Adrenal gland (tissue), 12 donors: ENCODE results near the gene ADCY5. TPM values are rescaled to one million over a fixed set of nuclear protein-coding genes. Genes with fewer than 3 reads are reported as not detected.

Experiments used
- DNase-seq, 7 donors: peaks; one replicate each; pipeline ENCODE4 v3.0.0-alpha.2; 2019 to 2020
- H3K27ac ChIP-seq, 5 donors: fragments of 200-600 bp; sonication (generic) in 4 of 5; 1 replicate in 3 of 5; 2 replicates in 2 of 5; pipeline versions ENCODE4 v1.5.1 to v1.8.0; 2016 to 2020; ENCODE audit warnings: mild to moderate bottlenecking in 1 of 5
- H3K27me3 ChIP-seq: fragments of 200-600 bp; 2 replicates; pipeline ENCODE4 v1.8.0; 2021
- H3K36me3 ChIP-seq, 2 donors: fragments of 200-600 bp; replicated peaks in 1 of 2; 1 replicate in 1 of 2; 2 replicates in 1 of 2; pipeline versions ENCODE4 v1.5.1 to v1.8.0; 2018 to 2022
- H3K4me1 ChIP-seq, 2 donors: fragments of 200-600 bp; replicated peaks in 1 of 2; 1 replicate in 1 of 2; 2 replicates in 1 of 2; pipeline versions ENCODE4 v1.5.1 to v1.8.0; 2018 to 2021
- H3K4me3 ChIP-seq, 4 donors: fragments of 200-600 bp; sonication (generic) in 3 of 4; one replicate each; pipeline ENCODE4 v1.5.1; 2016 to 2018
- H3K9me3 ChIP-seq, 3 donors: fragments of 200-600 bp; sonication (generic) in 1 of 3; replicated peaks in 1 of 3; 1 replicate in 2 of 3; 2 replicates in 1 of 3; pipeline versions ENCODE4 v1.5.1 to v1.8.0; 2016 to 2021
- POLR2A ChIP-seq, 2 donors: fragments of 450-650 bp; IDR thresholded peaks; one replicate each; pipeline ENCODE4 v1.6.1; 2017; ENCODE audit warnings: antibody characterized with exemption in 2 of 2, mild to moderate bottlenecking in 2 of 2, moderate library complexity in 1 of 2
- WGBS, 4 donors: extraction: QIAGEN DNeasy Blood & Tissue Kit in 2 of 4; methylation state at CpG; one replicate each; pipeline versions ENCODE4 v1.1.5 to v1.1.7; 2013 to 2017; 5-methylcytosine and 5-hydroxymethylcytosine counted together
- intact Hi-C, 2 donors: fragments of 100-400 bp; cut with DNase I; formaldehyde crosslinking; loops; one replicate each; pipeline versions ENCODE4 v1.14.1 to v1.15.0; 2022 to 2023
- polyA plus RNA-seq, 3 donors: library from polyadenylated mRNA; stranded (reverse); fragments of 200-250 nt in 2 of 3; fragments of 350-450 nt in 1 of 3; fragmentation: Illumina TruSeq in 1 of 3; extraction: RNeasy Lipid Tissue Mini Kit (QIAGEN cat#74804) in 1 of 3; gene quantifications; one replicate each; pipeline ENCODE4 v1.2.3, GENCODE V29; 2013 to 2014
- total RNA-seq, 9 donors: library from RNA; depleted of rRNA in 4 of 9; stranded (reverse); fragments of >200 nt in 4 of 9; fragments of 120-200 nt in 1 of 9; fragmentation: NEBNext Ultra II Directional in 1 of 9; extraction: Animal tissue kit (Norgen Biotek cat#: 25700) in 1 of 9; gene quantifications; one replicate each; pipeline versions ENCODE4 v1.1.0 to v1.2.4, GENCODE V29; 2013 to 2023
- TF ChIP-seq, protein P1 (sequence below), 6 experiments: fragments of 450-650 bp in 4 of 6; fragments of 200-600 bp in 2 of 6; sonication (generic) in 1 of 6; IDR thresholded peaks; 1 replicate in 5 of 6; 2 replicates in 1 of 6; pipeline versions ENCODE4 v1.5.1 to v1.8.0; 2016 to 2021; ENCODE audit warnings: antibody characterized with exemption in 6 of 6, mild to moderate bottlenecking in 2 of 6, moderate library complexity in 1 of 6
- donor health status: healthy with polysubstance abuse.
- donor health status: Bipolar disorder and iron deficiency.
- donor health status: DM: yes; HTN: yes; CAD: no.
- donor health status: DM: no; HTN: no; CAD: no.
- donor health status: DM: no; HTN: no; CAD: no.
- donor health status: DM: yes; HTN: yes; CAD: no.

The ADCY5 gene
- total and polyA plus RNA-seq, 12 donors, result 1.2 to 12.4 (median 4.4) TPM

DNA sequence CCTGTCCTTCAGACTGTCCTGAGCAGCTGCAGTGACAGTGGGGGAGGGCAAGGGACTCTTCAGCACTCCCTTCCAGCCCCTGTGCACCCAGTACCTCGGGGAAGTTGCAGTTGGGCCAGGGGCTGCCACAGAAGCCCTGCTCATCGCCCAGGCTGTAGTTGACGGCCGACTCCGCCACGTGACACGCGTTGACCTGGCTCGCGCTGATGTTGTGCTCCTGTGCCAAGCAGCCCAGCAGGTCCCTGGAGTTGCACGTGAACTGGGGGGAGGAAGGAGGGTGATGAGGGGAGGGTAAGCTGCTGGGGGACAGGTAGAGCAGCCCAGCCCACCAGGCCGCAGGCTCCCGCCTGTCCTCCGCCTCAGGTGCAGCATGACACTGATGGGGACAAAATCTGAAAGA lies 145.9 kb downstream of the ADCY5 start:
- Histone ChIP-seq H3K4me3 (no peak overlapping the region), H3K36me3 (peaks cover 0 to 7% of the 10 kb centered on the region in 2 donors), H3K27me3 (no peaks in the 10 kb centered on the region), H3K27ac (no peak overlapping the region), H3K4me1 (no peaks in the 10 kb centered on the region), H3K9me3 (no peaks in the 10 kb centered on the region)
- 83 to 90% (median 84%) methylated on average over 5 to 14 of the region's 14 CpGs for WGBS, 4 donors
- DNase-seq, result no peak
- intact Hi-C loops, result no loop called here
- no peak for TF ChIP-seq POLR2A (IDR thresholded peaks at IDR 0.05)
- TF ChIP-seq, protein P1, sequence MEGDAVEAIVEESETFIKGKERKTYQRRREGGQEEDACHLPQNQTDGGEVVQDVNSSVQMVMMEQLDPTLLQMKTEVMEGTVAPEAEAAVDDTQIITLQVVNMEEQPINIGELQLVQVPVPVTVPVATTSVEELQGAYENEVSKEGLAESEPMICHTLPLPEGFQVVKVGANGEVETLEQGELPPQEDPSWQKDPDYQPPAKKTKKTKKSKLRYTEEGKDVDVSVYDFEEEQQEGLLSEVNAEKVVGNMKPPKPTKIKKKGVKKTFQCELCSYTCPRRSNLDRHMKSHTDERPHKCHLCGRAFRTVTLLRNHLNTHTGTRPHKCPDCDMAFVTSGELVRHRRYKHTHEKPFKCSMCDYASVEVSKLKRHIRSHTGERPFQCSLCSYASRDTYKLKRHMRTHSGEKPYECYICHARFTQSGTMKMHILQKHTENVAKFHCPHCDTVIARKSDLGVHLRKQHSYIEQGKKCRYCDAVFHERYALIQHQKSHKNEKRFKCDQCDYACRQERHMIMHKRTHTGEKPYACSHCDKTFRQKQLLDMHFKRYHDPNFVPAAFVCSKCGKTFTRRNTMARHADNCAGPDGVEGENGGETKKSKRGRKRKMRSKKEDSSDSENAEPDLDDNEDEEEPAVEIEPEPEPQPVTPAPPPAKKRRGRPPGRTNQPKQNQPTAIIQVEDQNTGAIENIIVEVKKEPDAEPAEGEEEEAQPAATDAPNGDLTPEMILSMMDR (IDR thresholded peaks at IDR 0.05), result no peak

GRCh38 chr3:123301331-123302184 lies 147.3 kb downstream of the ADCY5 start:
- Histone ChIP-seq H3K27me3 (no peaks in the 10 kb centered on the region), H3K36me3 (peaks cover 0 to 7% of the 10 kb centered on the region in 2 donors), H3K9me3 (no peaks in the 10 kb centered on the region), H3K27ac (no peak overlapping the region), H3K4me3 (no peak overlapping the region), H3K4me1 (no peaks in the 10 kb centered on the region)
- WGBS, 4 donors, result 0 to 75% (median 63%) methylated on average over 1 to 4 of the region's 4 CpGs
- intact Hi-C loops, result no loop called here
- DNase-seq, result no peak
- TF ChIP-seq POLR2A (IDR thresholded peaks at IDR 0.05), result no peak
- TF ChIP-seq, protein P1 (IDR thresholded peaks at IDR 0.05), result no peak

DNA sequence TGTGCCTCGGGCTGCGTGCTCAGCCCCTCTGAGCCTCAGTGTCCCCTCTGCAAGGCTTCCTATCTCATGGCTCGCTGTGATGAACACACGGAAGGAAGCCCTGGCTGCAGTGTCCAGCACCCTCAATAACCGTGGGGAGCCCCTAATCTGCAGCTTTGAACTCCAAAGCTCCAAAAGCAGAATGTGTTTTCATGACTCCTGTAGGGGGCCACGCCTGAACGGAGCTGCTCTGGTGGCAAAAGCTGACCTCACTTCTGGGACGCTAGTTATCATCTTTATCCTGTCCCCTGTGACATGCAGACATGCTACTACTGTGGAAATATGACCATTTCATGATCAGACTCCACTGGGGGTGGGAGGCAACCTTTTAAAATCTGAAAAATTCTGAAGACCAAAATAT lies 148.3 kb downstream of the ADCY5 start:
- TF ChIP-seq POLR2A (IDR thresholded peaks at IDR 0.05), result no peak
- TF ChIP-seq, protein P1 (IDR thresholded peaks at IDR 0.05), result no peak
- Histone ChIP-seq H3K27ac (no peak overlapping the region), H3K36me3 (peaks cover 0 to 7% of the 10 kb centered on the region in 2 donors), H3K4me1 (no peaks in the 10 kb centered on the region), H3K9me3 (no peaks in the 10 kb centered on the region), H3K27me3 (no peaks in the 10 kb centered on the region), H3K4me3 (no peak overlapping the region)
- DNase-seq, result no peak
- 78 to 85% (median 81%) methylated on average over 6 to 8 of the region's 8 CpGs for WGBS, 4 donors
- intact Hi-C loops, result no loop called here

DNA sequence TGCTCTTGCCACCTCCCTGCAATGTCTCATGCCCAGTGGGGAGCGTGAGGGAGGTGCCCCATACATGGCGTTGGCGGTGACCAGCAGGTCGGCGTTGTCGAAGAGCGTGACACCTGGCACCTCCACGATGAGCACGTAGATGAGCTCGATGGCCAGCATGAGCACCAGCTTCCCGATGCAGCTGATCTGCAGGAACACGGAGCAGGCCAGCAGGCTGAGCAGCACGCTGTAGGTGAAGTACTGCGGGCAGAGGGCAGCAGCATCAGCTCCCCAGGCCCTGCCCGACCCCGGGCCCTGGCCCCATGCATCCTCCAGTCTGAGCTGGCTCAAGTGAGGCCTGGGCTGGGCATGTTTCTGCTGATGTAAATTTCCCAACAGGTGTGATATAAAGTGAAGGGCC lies 148.8 kb downstream of the ADCY5 start:
- no peak for TF ChIP-seq POLR2A (IDR thresholded peaks at IDR 0.05)
- TF ChIP-seq, protein P1 (IDR thresholded peaks at IDR 0.05), result no peak
- DNase-seq, result no peak
- Histone ChIP-seq H3K4me1 (no peaks in the 10 kb centered on the region), H3K9me3 (no peaks in the 10 kb centered on the region), H3K27ac (no peak overlapping the region), H3K36me3 (peaks cover 0 to 7% of the 10 kb centered on the region in 2 donors), H3K4me3 (no peak overlapping the region), H3K27me3 (no peaks in the 10 kb centered on the region)
- intact Hi-C loops, result no loop called here
- WGBS, 4 donors, result 87 to 95% (median 94%) methylated on average over 14 to 16 of the region's 16 CpGs; no CpG with 5 or more reads in 1 of the 4 donors
